Endothelial cell of umbilical vein (primary cell): ENCODE measurements around the gene AJM1. TPM values are rescaled to one million over a fixed set of nuclear protein-coding genes. Genes with fewer than 3 reads are reported as not detected.

Source experiments
- BruUV-seq: library from RNA; stranded (reverse); fragments of 400-500 nt; replicated peaks from 2 replicates; lab custom pipeline; 2021; lab: Mats Ljungman, UMichigan
- CTCF ChIA-PET: fragments of 300-600, 350-600 bp; sonication (Branson Sonifier 250); formaldehyde crosslinking; loops from one replicate; lab custom pipeline; 2021; ENCODE audit warnings: antibody characterized with exemption, inconsistent platforms; lab: Charles Lee
- POLR2A ChIA-PET: fragments of 300-600, 350-600 bp; sonication (Branson Sonifier 250); formaldehyde crosslinking; loops from one replicate; lab custom pipeline; 2021; ENCODE audit warnings: antibody characterized with exemption, inconsistent platforms; lab: Charles Lee
- DNase-seq: peaks from one replicate; pipeline ENCODE4 v3.0.0-alpha.2; 2011; ENCODE audit warnings: low read depth, low spot score
- FAIRE-seq: peaks from 2 replicates; lab custom pipeline; 2011; peaks lifted over from hg19 to GRCh38; lab: Jason Lieb, UNC
- H2AFZ ChIP-seq: 2 replicates; pipeline ENCODE4 v1.6.0; 2012; ENCODE audit warnings: low read depth, low read length, control low read depth, inconsistent platforms
- H3K27ac ChIP-seq: 2 replicates; pipeline ENCODE4 v1.5.1; 2011; ENCODE audit warnings: low read depth, mild to moderate bottlenecking, control low read depth, low read length, moderate library complexity; ENCODE audit not compliant: insufficient read depth
- H3K27me3 ChIP-seq, 2 experiments: 2 replicates each; pipeline versions ENCODE4 v1.6.0 to v1.6.1; 2011; ENCODE audit warnings: low read length in 2 of 2, mixed read lengths in 1 of 2; ENCODE audit not compliant: control insufficient read depth in 2 of 2, insufficient read depth in 2 of 2
- H3K36me3 ChIP-seq, 2 experiments: 2 replicates in 1 of 2; 3 replicates in 1 of 2; pipeline ENCODE4 v1.5.1; 2011; ENCODE audit warnings: low read length in 2 of 2, mild to moderate bottlenecking in 1 of 2, moderate library complexity in 1 of 2; ENCODE audit not compliant: control insufficient read depth in 2 of 2, insufficient read depth in 2 of 2; ENCODE audit errors: extremely low read depth in 1 of 2
- H3K4me1 ChIP-seq: 3 replicates; pipeline ENCODE4 v1.5.1; 2011; ENCODE audit warnings: mild to moderate bottlenecking, low read length; ENCODE audit not compliant: control insufficient read depth, insufficient read depth; ENCODE audit errors: extremely low read depth
- H3K4me2 ChIP-seq: 2 replicates; pipeline ENCODE4 v1.6.1; 2011; ENCODE audit warnings: low read length, control low read depth, mixed read lengths; ENCODE audit not compliant: insufficient read depth
- H3K4me3 ChIP-seq, 3 experiments: fragments of 200-600 bp in 1 of 3; sonication (generic), shearing (Covaris generic) in 1 of 3; replicated peaks in 1 of 3; 2 replicates each; pipeline ENCODE4 v1.5.1; 2011 to 2016; ENCODE audit warnings: control low read depth in 3 of 3, low read length in 3 of 3, mild to moderate bottlenecking in 2 of 3, inconsistent platforms in 1 of 3, low read depth in 1 of 3, moderate library complexity in 1 of 3; ENCODE audit not compliant: insufficient read depth in 1 of 3
- H3K79me2 ChIP-seq: 2 replicates; pipeline ENCODE4 v1.6.0; 2012; ENCODE audit warnings: low read length, inconsistent platforms; ENCODE audit not compliant: control insufficient read depth, insufficient read depth
- H3K9ac ChIP-seq: replicated peaks from 2 replicates; pipeline ENCODE3; 2011; ENCODE audit warnings: low read length, control low read depth; ENCODE audit not compliant: insufficient read depth; ENCODE audit errors: extremely low read depth
- H3K9me1 ChIP-seq: replicated peaks from 3 replicates; pipeline ENCODE4 v1.6.0; 2011; ENCODE audit warnings: mild to moderate bottlenecking, low read length; ENCODE audit not compliant: control insufficient read depth, insufficient read depth; ENCODE audit errors: extremely low read depth
- H3K9me3 ChIP-seq: replicated peaks from 2 replicates; pipeline ENCODE4 v1.5.1; 2012; ENCODE audit warnings: low read length, inconsistent platforms; ENCODE audit not compliant: control insufficient read depth, insufficient read depth
- H4K20me1 ChIP-seq: replicated peaks from 2 replicates; pipeline ENCODE3; 2011; ENCODE audit warnings: mild to moderate bottlenecking, low read length; ENCODE audit not compliant: control insufficient read depth, insufficient read depth; ENCODE audit errors: extremely low read depth
- CTCF ChIP-seq, 2 donors: IDR thresholded peaks; 1 replicate in 1 of 2; 2 replicates in 1 of 2; pipeline ENCODE4 v1.5.1; 2011; ENCODE audit warnings: low read length in 2 of 2, mild to moderate bottlenecking in 2 of 2, moderate library complexity in 2 of 2, control low read depth in 1 of 2, inconsistent platforms in 1 of 2, low read depth in 1 of 2; ENCODE audit not compliant: insufficient read depth in 1 of 2; ENCODE audit errors: extremely low read depth in 1 of 2
- EZH2 ChIP-seq: IDR thresholded peaks from 2 replicates; pipeline ENCODE4 v1.6.1; 2012; ENCODE audit warnings: borderline replicate concordance, low read depth, mild to moderate bottlenecking, moderate library complexity, low read length, inconsistent platforms; ENCODE audit not compliant: severe bottlenecking
- FOS ChIP-seq: IDR thresholded peaks from 2 replicates; pipeline ENCODE4 v1.6.1; 2011; ENCODE audit warnings: mild to moderate bottlenecking, low read length, moderate library complexity, borderline replicate concordance; ENCODE audit not compliant: insufficient read depth
- GATA2 ChIP-seq: IDR thresholded peaks from 2 replicates; pipeline ENCODE4 v1.7.0; 2011; ENCODE audit warnings: low read depth, mild to moderate bottlenecking, moderate library complexity, mixed read lengths, low read length; ENCODE audit not compliant: insufficient read length, insufficient read depth
- JUN ChIP-seq: IDR thresholded peaks from 2 replicates; pipeline ENCODE4 v1.6.1; 2011; ENCODE audit warnings: borderline replicate concordance, low read depth; ENCODE audit not compliant: insufficient read length, insufficient read depth
- MAX ChIP-seq: IDR thresholded peaks from 2 replicates; pipeline ENCODE4 v1.6.1; 2011; ENCODE audit not compliant: insufficient read depth, insufficient read length
- MYC ChIP-seq: IDR thresholded peaks from one replicate; pipeline ENCODE4 v1.6.1; 2011; ENCODE audit warnings: mild to moderate bottlenecking, low read depth, low read length
- POLR2A ChIP-seq: IDR thresholded peaks from 2 replicates; pipeline ENCODE4 v1.6.1; 2012; ENCODE audit warnings: low read depth, mild to moderate bottlenecking, control low read depth, low read length
- POLR2AphosphoS5 ChIP-seq: IDR thresholded peaks from 2 replicates; pipeline ENCODE4 v1.6.1; 2012; ENCODE audit warnings: low read depth, mild to moderate bottlenecking, control low read depth, low read length, moderate library complexity; ENCODE audit not compliant: insufficient read depth
- dilution Hi-C: fragments of 300-500 bp; cut with MboI; formaldehyde crosslinking; loops from one replicate; pipeline ENCODE4 v1.15.0; 2019; ENCODE audit warnings: low sequenced_read_pairs; ENCODE audit not compliant: extremely low pct_ligation_motif_present
- intact Hi-C: fragments of 100-400 bp; cut with micrococcal nuclease; formaldehyde crosslinking; loops from one replicate; pipeline ENCODE4 v1.10.0; 2022
- polyA plus RNA-seq, 4 experiments: library from polyadenylated mRNA; depleted of rRNA in 3 of 4; stranded (reverse) in 3 of 4; unstranded in 1 of 4; fragments of >200 nt; gene quantifications; 2 replicates each; pipeline versions ENCODE4 v1.2.1 to v1.2.3, GENCODE V29; 2011 to 2012; ENCODE audit warnings: missing spikeins in 1 of 4
- total RNA-seq: library from RNA; stranded (reverse); gene quantifications from 2 replicates; pipeline ENCODE4 v1.2.3, GENCODE V29; 2021

The AJM1 gene
- total and polyA plus RNA-seq, 2 donors (not counting 3 experiments of a cell fraction or from before 2014, with no cell fraction given), result 0.30 to 1.3 TPM

GRCh38 chr9:136886610-136887597, 44.6 kb downstream of the AJM1 start:
- TF ChIP-seq FOS (no peak), MAX (no peak), MYC (no peak), POLR2AphosphoS5 (no peak), CTCF (IDR thresholded peaks at IDR 0.05; ENCODE audit: extremely low read depth in 1 of 2, insufficient read depth in 1 of 2, low read depth in 1 of 2, low read length in 2 of 2) (no peak), EZH2 (no peak), POLR2A (no peak), GATA2 (no peak), JUN (no peak)
- Histone ChIP-seq H3K9me3 (no peaks in the 10 kb centered on the region), H4K20me1 (no peaks in the 10 kb centered on the region), H3K27ac (peak overlapping the region; percentile 56), H3K9ac (peak overlapping the region; percentile 86), H3K79me2 (peaks cover 49% of the 10 kb centered on the region), H3K4me1 (peaks cover 14% of the 10 kb centered on the region), H3K4me2 (peak overlapping the region; percentile 88), H3K36me3 (no peaks in the 10 kb centered on the region), H3K9me1 (no peaks in the 10 kb centered on the region), H3K27me3 (no peaks in the 10 kb centered on the region), H2AFZ (peak overlapping the region; percentile 55), H3K4me3 (peak overlapping the region; percentile 62 to 87 (median 85))
- POLR2A ChIA-PET, result no interaction called here
- no TSS peak for BruUV-seq
- CTCF ChIA-PET, result interaction anchor here (0.6 to 1.0 kb wide), 5 partner anchors 21 to 149 kb away, joined by 3 to 4 read pairs (median 3); partner anchors contain the start of gene EDF1
- DNase-seq, result peak; percentile 33
- dilution Hi-C loops, result no loop called here
- peak; percentile 43 for FAIRE-seq
- intact Hi-C loops, result loop anchor here (1.0 to 5.0 kb wide), 4 partner anchors 21 to 95 kb away; partner anchors contain the start of genes EDF1, FBXW5, PHPT1 and TMEM141
